GM04503 (cell line): ENCODE results near the gene FCGBP.

Experiments used
- DNase-seq: peaks from one replicate; pipeline ENCODE4 v3.0.0-alpha.2; 2012; ENCODE audit warnings: low read depth

FCGBP gene

GRCh38 chr19:39946532-39946931 lies 12.1 kb upstream of the FCGBP start:
- no peak for DNase-seq

- DNase-seq, result no peak
Measured at GRCh38 chr19:39943586-39943985, 9.2 kb upstream of the FCGBP start.

GRCh38 chr19:39942366-39942730 lies 7.9 kb upstream of the FCGBP start:
- no peak for DNase-seq

GRCh38 chr19:39941615-39942365 lies 7.4 kb upstream of the FCGBP start:
- no peak for DNase-seq

GRCh38 chr19:39941151-39941550 lies 6.7 kb upstream of the FCGBP start:
- DNase-seq, result no peak

- DNase-seq, result no peak
Measured at GRCh38 chr19:39940221-39940833, 5.9 kb upstream of the FCGBP start.

- DNase-seq, result no peak
Measured at GRCh38 chr19:39939556-39939955, 5.1 kb upstream of the FCGBP start.

- no peak for DNase-seq
Measured at GRCh38 chr19:39937787-39938186, 3.4 kb upstream of the FCGBP start.

GRCh38 chr19:39937094-39937720 lies 2.8 kb upstream of the FCGBP start:
- no peak for DNase-seq

- DNase-seq, result no peak
Measured at GRCh38 chr19:39936622-39937021, 2.2 kb upstream of the FCGBP start.

- no peak for DNase-seq
Measured at GRCh38 chr19:39936020-39936419, 1.6 kb upstream of the FCGBP start.

GRCh38 chr19:39935364-39935661 lies 879 bp upstream of the FCGBP start:
- DNase-seq, result no peak

- DNase-seq, result no peak
Measured at GRCh38 chr19:39929750-39930149, 4.7 kb downstream of the FCGBP start.

- DNase-seq, result no peak
Measured at GRCh38 chr19:39928357-39928725, 6.1 kb downstream of the FCGBP start.

GRCh38 chr19:39927524-39928356 lies 6.7 kb downstream of the FCGBP start:
- no peak for DNase-seq

GRCh38 chr19:39927076-39927475 lies 7.4 kb downstream of the FCGBP start:
- no peak for DNase-seq

- no peak for DNase-seq
Measured at GRCh38 chr19:39926170-39926760, 8.2 kb downstream of the FCGBP start.

GRCh38 chr19:39924952-39925351 lies 9.5 kb downstream of the FCGBP start:
- no peak for DNase-seq

- DNase-seq, result no peak
Measured at GRCh38 chr19:39924389-39924788, 10.0 kb downstream of the FCGBP start.

GRCh38 chr19:39923862-39924261 lies 10.6 kb downstream of the FCGBP start:
- DNase-seq, result no peak

GRCh38 chr19:39919976-39920375 lies 14.5 kb downstream of the FCGBP start:
- DNase-seq, result no peak

- DNase-seq, result no peak
Measured at GRCh38 chr19:39918183-39918651, 16.2 kb downstream of the FCGBP start.
